CD4-positive, alpha-beta T cell treated with Interferon alpha-2 for 1 hour (primary cell): ENCODE measurements around the gene ABCA3.

ENCODE experiments used
- DNase-seq, 2 donors: peaks; one replicate each; pipeline ENCODE4 v3.0.0-alpha.2; 2020 to 2022

Gene ABCA3

GRCh38 chr16:2308089-2308962, 32.2 kb downstream of the ABCA3 start:
- no peak for DNase-seq

GRCh38 chr16:2299915-2300192, 40.7 kb downstream of the ABCA3 start:
- DNase-seq = no peak

- no peak for DNase-seq
Measured at GRCh38 chr16:2299121-2299914, 41.2 kb downstream of the ABCA3 start.

- no peak for DNase-seq
Measured at GRCh38 chr16:2298621-2299020, 41.9 kb downstream of the ABCA3 start.

GRCh38 chr16:2297506-2297860, 43.0 kb downstream of the ABCA3 start:
- DNase-seq = no peak

- DNase-seq = peak in 1 of 2 donors; percentile 16
Measured at GRCh38 chr16:2296661-2297505, 43.6 kb downstream of the ABCA3 start.

- no peak for DNase-seq
Measured at GRCh38 chr16:2295056-2295798, 45.3 kb downstream of the ABCA3 start.

GRCh38 chr16:2292221-2292620, 48.3 kb downstream of the ABCA3 start:
- DNase-seq = no peak

GRCh38 chr16:2289282-2289681, 51.2 kb downstream of the ABCA3 start:
- DNase-seq = no peak

- no peak for DNase-seq
Measured at GRCh38 chr16:2288726-2289125, 51.8 kb downstream of the ABCA3 start.

- DNase-seq = no peak
Measured at GRCh38 chr16:2287916-2288547, 52.5 kb downstream of the ABCA3 start.

- DNase-seq = no peak
Measured at GRCh38 chr16:2286550-2286949, 54.0 kb downstream of the ABCA3 start.

- DNase-seq = no peak
Measured at GRCh38 chr16:2285731-2286191, 54.8 kb downstream of the ABCA3 start.

GRCh38 chr16:2284797-2285576, 55.5 kb downstream of the ABCA3 start:
- DNase-seq = no peak

- DNase-seq = no peak
Measured at GRCh38 chr16:2284001-2284770, 56.3 kb downstream of the ABCA3 start.

- DNase-seq = no peak
Measured at GRCh38 chr16:2282866-2283555, 57.5 kb downstream of the ABCA3 start.

GRCh38 chr16:2282262-2282661, 58.3 kb downstream of the ABCA3 start:
- DNase-seq = no peak

GRCh38 chr16:2280981-2281542, 59.5 kb downstream of the ABCA3 start:
- DNase-seq = no peak

GRCh38 chr16:2280461-2280860, 60.1 kb downstream of the ABCA3 start:
- DNase-seq = no peak
